GM18520 (cell line): ENCODE results near the gene PRKCH.
A peak's percentile ranks its signal among the peaks of the same experiment; 100 is the strongest.
"Not testable (repeated sequence)": the region's sequence is repeated elsewhere in the genome, so short reads cannot be mapped to it uniquely, and the experiment has no call there.

ENCODE experiments used
- ATAC-seq: cut with Tn5 transposase; IDR thresholded peaks from one replicate; pipeline ENCODE4 v1.9.1; 2021; ENCODE audit not compliant: unreplicated experiment

PRKCH gene

GRCh38 chr14:61451891-61452400 lies 130.6 kb downstream of the PRKCH start:
- ATAC-seq = no peak

- ATAC-seq = no peak
These were observed 131.1 kb downstream of the PRKCH start for GRCh38 chr14:61452452-61452851.

GRCh38 chr14:61453103-61453767 lies 131.9 kb downstream of the PRKCH start:
- no peak for ATAC-seq

GRCh38 chr14:61454545-61454944 lies 133.2 kb downstream of the PRKCH start:
- ATAC-seq = no peak

- no peak for ATAC-seq
These were observed 134.0 kb downstream of the PRKCH start for GRCh38 chr14:61455351-61455750.

DNA sequence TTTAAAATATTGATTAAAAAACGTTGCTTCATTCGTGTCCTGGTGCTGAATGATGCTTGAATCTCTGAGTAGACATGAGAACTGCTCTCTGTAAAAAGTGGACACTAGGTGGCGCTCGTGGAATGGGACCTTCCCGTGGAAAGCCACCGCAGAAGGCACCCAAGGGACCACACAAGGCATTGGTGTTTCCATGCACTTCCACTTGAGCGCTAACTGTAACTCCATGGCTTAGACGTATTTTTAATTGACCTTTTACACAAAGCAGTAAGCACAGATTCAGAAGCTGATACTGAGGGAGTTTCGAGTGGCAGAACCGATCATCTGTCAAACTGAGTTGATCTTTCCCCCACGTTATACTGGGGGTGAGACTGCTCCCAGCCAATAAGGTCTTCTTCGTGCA lies 135.3 kb downstream of the PRKCH start:
- ATAC-seq = peak; percentile 46

- ATAC-seq = no peak
These were observed 137.4 kb downstream of the PRKCH start for GRCh38 chr14:61458766-61459165.

- ATAC-seq = no peak
These were observed 137.8 kb downstream of the PRKCH start for GRCh38 chr14:61459229-61459628.

GRCh38 chr14:61460063-61460462 lies 138.7 kb downstream of the PRKCH start:
- ATAC-seq = no peak

DNA sequence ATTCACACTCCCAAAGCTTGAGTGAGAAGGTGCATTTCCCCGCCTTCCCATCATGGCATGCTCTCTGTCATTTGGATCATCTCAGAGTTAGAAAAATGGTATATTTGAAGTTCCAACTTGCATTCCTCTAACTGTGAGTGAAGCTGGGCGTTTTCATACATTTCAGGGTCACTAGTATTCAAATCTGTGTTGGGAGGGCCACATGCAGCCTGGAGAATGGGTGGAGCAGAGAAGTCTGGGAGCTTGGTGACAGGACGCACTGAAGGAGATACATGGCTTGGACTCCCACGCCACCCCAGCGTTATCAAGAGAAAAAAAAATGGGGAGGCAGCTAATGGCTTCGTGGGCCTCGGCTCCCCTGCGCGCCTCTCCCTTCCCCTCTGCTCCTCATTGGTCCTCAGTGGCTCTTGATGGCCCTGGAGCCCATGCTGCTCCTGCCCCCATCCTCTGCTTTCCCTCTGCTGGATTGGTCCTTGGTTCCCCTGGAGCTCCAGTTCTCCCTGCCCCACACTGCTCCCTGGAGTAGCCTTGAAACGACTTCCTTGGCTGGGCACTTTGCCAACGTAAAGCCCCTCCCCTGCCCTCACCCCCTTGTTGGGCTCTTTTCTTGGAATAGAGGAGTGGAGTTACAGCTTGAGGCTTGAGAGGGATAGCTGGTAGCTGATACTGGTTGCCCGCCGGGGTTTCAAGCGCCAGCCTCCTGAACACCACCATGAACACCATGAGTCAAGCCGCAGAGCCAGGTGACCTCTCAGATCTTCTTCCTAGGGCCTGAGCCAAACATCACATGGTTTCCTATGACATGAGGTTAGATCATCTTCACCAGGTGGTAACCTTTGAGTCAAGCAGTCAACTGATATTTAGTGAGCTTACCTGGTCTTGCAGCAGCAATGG lies 139.6 kb downstream of the PRKCH start:
- no peak for ATAC-seq

DNA sequence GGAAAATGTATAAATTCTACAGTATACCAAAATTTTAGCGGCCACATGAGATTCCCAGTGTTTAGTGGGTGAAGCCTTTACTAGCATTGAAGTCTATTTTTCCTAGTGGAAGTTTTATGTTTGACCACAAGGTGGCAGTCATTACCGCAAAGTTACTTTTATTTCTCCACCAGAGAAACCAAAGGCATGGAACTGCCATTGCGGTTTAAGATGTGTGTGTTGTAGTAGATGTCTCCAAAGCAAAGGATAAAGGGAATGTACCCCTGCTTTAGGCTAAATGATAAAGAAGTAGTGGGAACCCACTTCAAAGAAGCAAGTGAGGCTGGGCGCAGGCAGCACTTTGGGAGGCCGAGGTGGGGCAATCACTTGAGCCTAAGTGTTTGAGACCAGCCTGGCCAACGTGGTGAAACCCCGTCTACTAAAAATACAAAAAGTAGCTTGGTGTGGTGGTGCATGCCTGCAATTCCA lies 140.5 kb downstream of the PRKCH start:
- ATAC-seq = no peak

DNA sequence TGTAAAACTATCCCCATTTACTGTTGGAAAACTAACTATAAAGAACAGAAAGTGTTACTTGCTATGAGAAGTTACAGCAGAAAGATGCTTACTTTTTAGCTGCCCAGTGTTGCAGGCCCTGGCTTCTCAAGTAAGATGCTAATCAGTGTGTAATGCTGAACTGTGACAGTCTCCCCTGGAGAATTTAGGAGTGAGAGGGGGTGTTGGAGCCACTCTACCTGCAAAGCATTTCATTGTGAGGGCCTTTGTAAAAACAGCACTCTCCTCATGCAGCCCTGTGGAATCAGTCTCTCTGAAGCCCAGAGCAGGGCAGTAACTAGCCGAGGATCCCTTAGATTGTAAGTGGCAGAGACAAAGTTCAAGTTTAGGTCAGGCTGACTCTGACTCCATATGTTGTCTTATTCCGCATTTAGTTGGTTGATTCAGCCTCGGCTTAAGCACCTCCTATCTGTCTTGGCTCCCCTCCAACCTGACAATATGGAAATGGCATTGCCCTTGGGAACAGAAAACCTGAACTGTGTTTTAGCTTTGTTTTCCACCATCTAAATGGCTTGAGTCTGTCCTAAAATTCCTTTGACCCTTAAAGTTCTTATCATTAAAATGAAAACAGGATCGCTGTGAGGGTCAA lies 141.3 kb downstream of the PRKCH start:
- ATAC-seq = no peak

- no peak for ATAC-seq
These were observed 142.4 kb downstream of the PRKCH start for GRCh38 chr14:61463664-61464285.

GRCh38 chr14:61464539-61465320 lies 143.4 kb downstream of the PRKCH start:
- ATAC-seq = not testable (repeated sequence)

GRCh38 chr14:61466249-61466904 lies 145.0 kb downstream of the PRKCH start:
- ATAC-seq = no peak

GRCh38 chr14:61466905-61467280 lies 145.5 kb downstream of the PRKCH start:
- no peak for ATAC-seq

GRCh38 chr14:61467296-61467695 lies 145.9 kb downstream of the PRKCH start:
- no peak for ATAC-seq

DNA sequence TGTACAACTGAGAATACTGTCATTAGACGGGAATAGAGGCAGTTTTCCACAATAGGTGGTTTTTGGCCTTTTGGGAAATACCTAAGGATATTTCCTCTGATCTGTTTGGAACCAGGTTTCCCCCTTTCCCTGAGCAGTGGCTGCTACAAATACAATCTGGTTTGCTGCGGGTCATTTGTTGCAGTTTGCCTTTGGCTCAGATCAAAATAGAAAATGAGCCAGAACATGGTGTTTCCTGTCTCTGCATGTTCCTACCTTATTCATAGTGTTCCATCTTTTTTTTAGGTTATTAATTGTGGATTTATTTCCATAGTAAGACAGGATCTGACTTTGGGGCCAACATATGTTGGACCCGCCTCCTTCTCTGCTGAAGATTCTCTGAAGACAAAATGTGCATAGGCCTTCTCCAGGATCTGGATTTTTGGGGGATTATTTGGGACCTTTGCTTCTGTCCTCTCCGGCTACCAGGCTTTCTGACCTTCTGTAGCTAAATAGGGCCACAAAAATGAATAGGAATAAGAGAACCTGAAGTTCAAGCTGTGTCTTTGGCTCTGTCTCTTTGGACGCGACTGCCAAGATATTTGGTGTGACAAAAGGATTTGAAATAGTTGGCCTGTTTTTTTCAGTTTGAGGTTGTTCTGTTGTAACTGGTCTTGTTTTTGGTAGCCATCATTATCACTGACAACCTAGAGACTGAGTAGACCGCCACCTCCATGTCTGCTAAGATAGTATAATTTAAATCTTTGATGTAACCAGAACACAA lies 146.9 kb downstream of the PRKCH start:
- ATAC-seq = no peak

GRCh38 chr14:61469781-61470180 lies 148.4 kb downstream of the PRKCH start:
- ATAC-seq = no peak
